B cell (primary cell): ENCODE data around the gene TRAF3. TPM values are rescaled to one million over a fixed set of nuclear protein-coding genes. Genes with fewer than 3 reads are reported as not detected.

Experiments used
- ATAC-seq: fragments of 200-7000 bp; cut with Tn5 transposase; one replicate; pipeline ENCODE4 v1.10.0; 2021; ENCODE audit warnings: low read depth, mild to moderate bottlenecking, moderate number of reproducible peaks, moderate library complexity
- CTCF ChIA-PET: fragments of 350-600 bp; sonication (Branson Sonifier 250); formaldehyde crosslinking; loops from one replicate; lab custom pipeline; 2021; ENCODE audit warnings: antibody characterized with exemption, inconsistent platforms; lab: Charles Lee
- POLR2A ChIA-PET: fragments of 350-600 bp; sonication (Branson Sonifier 250); formaldehyde crosslinking; loops from one replicate; lab custom pipeline; 2021; ENCODE audit warnings: antibody characterized with exemption; lab: Charles Lee
- DNase-seq: peaks from one replicate; pipeline ENCODE4 v3.0.0; 2013
- H2AFZ ChIP-seq: 2 replicates; pipeline ENCODE4 v1.6.1; 2012; ENCODE audit warnings: mild to moderate bottlenecking, low read depth, low read length; ENCODE audit not compliant: insufficient read depth, poor library complexity, severe bottlenecking
- H3K27ac ChIP-seq, 2 donors: 1 replicate in 1 of 2; 2 replicates in 1 of 2; pipeline ENCODE4 v1.5.1; 2012 to 2013; ENCODE audit warnings: low read length in 2 of 2, mild to moderate bottlenecking in 2 of 2, moderate library complexity in 1 of 2
- H3K27me3 ChIP-seq, 4 experiments: fragments of 200-600 bp in 1 of 4; sonication (generic) in 1 of 4; replicated peaks in 1 of 4; 1 replicate in 2 of 4; 2 replicates in 2 of 4; pipeline versions ENCODE4 v1.6.1 to v1.7.0; 2013 to 2016; ENCODE audit warnings: low read length in 3 of 4, mild to moderate bottlenecking in 2 of 4, mixed read lengths in 1 of 4, moderate library complexity in 1 of 4; ENCODE audit not compliant: insufficient read depth in 4 of 4, control insufficient read depth in 3 of 4; ENCODE audit errors: control extremely low read depth in 1 of 4
- H3K36me3 ChIP-seq, 2 experiments: replicated peaks in 1 of 2; 1 replicate in 1 of 2; 2 replicates in 1 of 2; pipeline versions ENCODE4 v1.6.1 to v1.7.1; 2013; ENCODE audit warnings: low read length in 1 of 2; ENCODE audit not compliant: insufficient read depth in 2 of 2, control insufficient read depth in 1 of 2; ENCODE audit errors: control extremely low read depth in 1 of 2, extremely low read depth in 1 of 2
- H3K4me1 ChIP-seq, 2 donors: fragments of 200-600 bp in 1 of 2; sonication (generic) in 1 of 2; 1 replicate in 1 of 2; 2 replicates in 1 of 2; pipeline versions ENCODE4 v1.5.1 to v1.6.1; 2013 to 2017; ENCODE audit warnings: low read length in 2 of 2; ENCODE audit not compliant: control insufficient read depth in 2 of 2, insufficient read depth in 2 of 2
- H3K4me2 ChIP-seq: replicated peaks from 2 replicates; pipeline ENCODE3; 2012; ENCODE audit warnings: mild to moderate bottlenecking, low read depth, low read length; ENCODE audit not compliant: poor library complexity, severe bottlenecking
- H3K4me3 ChIP-seq, 5 experiments: fragments of 200-600 bp in 1 of 5; sonication (generic) in 1 of 5; 1 replicate in 3 of 5; 2 replicates in 2 of 5; pipeline versions ENCODE4 v1.5.1 to v1.7.0; 2011 to 2016; ENCODE audit warnings: low read length in 4 of 5, mild to moderate bottlenecking in 4 of 5, low read depth in 2 of 5, control low read depth in 1 of 5, moderate library complexity in 1 of 5; ENCODE audit not compliant: insufficient read depth in 1 of 5; ENCODE audit errors: control extremely low read depth in 1 of 5, extremely low read depth in 1 of 5
- H3K79me2 ChIP-seq: fragments of 200-600 bp; sonication (generic); one replicate; pipeline ENCODE4 v1.6.0; 2016; ENCODE audit warnings: low read length; ENCODE audit not compliant: control insufficient read depth, insufficient read depth
- H3K9ac ChIP-seq: fragments of 200-600 bp; sonication (generic); 2 replicates; pipeline ENCODE4 v1.6.1; 2017; ENCODE audit warnings: mild to moderate bottlenecking, low read length, moderate library complexity
- H3K9me3 ChIP-seq, 3 donors: one replicate each; pipeline versions ENCODE4 v1.6.1 to v1.7.1; 2013; ENCODE audit warnings: low read length in 2 of 3; ENCODE audit not compliant: control insufficient read depth in 2 of 3, insufficient read depth in 1 of 3; ENCODE audit errors: control extremely low read depth in 1 of 3
- H4K20me1 ChIP-seq: 2 replicates; pipeline ENCODE4 v1.6.0; 2012; ENCODE audit warnings: mild to moderate bottlenecking, low read length; ENCODE audit not compliant: insufficient read depth, control insufficient read depth, poor library complexity, severe bottlenecking
- H3K27ac Mint-ChIP-seq: one replicate; pipeline ENCODE4 v1.8.0; 2021; ENCODE audit warnings: mixed read lengths
- H3K27me3 Mint-ChIP-seq: one replicate; pipeline ENCODE4 v1.8.0; 2021; ENCODE audit warnings: mixed read lengths
- H3K4me1 Mint-ChIP-seq: one replicate; pipeline ENCODE4 v1.8.0; 2021; ENCODE audit warnings: mixed read lengths
- H3K4me3 Mint-ChIP-seq: one replicate; pipeline ENCODE4 v1.8.0; 2021; ENCODE audit warnings: mixed read lengths
- H3K9me3 Mint-ChIP-seq: one replicate; pipeline ENCODE4 v1.8.0; 2022; ENCODE audit warnings: mixed read lengths; ENCODE audit not compliant: insufficient read depth
- EZH2 ChIP-seq: IDR thresholded peaks from 2 replicates; pipeline ENCODE4 v1.6.1; 2012; ENCODE audit warnings: borderline replicate concordance, low read depth, mild to moderate bottlenecking, moderate library complexity, low read length; ENCODE audit not compliant: insufficient read depth, poor library complexity, severe bottlenecking
- WGBS: methylation state at CpG from one replicate; pipeline ENCODE4 v1.1.5; 2013; ENCODE audit warnings: missing lambda C conversion rate; ENCODE audit not compliant: insufficient coverage; 5-methylcytosine and 5-hydroxymethylcytosine counted together
- intact Hi-C: fragments of 100-400 bp; cut with micrococcal nuclease; formaldehyde crosslinking; loops from one replicate; pipeline ENCODE4 v1.10.0; 2022
- polyA plus RNA-seq: library from polyadenylated mRNA; depleted of rRNA; stranded (reverse); fragments of >200 nt; gene quantifications from 2 replicates; pipeline ENCODE4 v1.2.3, GENCODE V29; 2012
- total RNA-seq, 2 donors: library from RNA; stranded (reverse); fragments of 120-200 nt in 1 of 2; gene quantifications; 1 replicate in 1 of 2; 2 replicates in 1 of 2; pipeline versions ENCODE4 v1.2.3 to v1.2.4, GENCODE V29; 2013 to 2022
- TF ChIP-seq, protein P1 (sequence below): fragments of 200-600 bp; IDR thresholded peaks from one replicate; pipeline ENCODE4 v1.8.0; 2022; ENCODE audit warnings: antibody characterized with exemption, mild to moderate bottlenecking

The TRAF3 gene
- total and polyA plus RNA-seq, 2 donors (not counting 1 experiment from before 2014, with no cell fraction given): 42.8 to 89.8 TPM

DNA sequence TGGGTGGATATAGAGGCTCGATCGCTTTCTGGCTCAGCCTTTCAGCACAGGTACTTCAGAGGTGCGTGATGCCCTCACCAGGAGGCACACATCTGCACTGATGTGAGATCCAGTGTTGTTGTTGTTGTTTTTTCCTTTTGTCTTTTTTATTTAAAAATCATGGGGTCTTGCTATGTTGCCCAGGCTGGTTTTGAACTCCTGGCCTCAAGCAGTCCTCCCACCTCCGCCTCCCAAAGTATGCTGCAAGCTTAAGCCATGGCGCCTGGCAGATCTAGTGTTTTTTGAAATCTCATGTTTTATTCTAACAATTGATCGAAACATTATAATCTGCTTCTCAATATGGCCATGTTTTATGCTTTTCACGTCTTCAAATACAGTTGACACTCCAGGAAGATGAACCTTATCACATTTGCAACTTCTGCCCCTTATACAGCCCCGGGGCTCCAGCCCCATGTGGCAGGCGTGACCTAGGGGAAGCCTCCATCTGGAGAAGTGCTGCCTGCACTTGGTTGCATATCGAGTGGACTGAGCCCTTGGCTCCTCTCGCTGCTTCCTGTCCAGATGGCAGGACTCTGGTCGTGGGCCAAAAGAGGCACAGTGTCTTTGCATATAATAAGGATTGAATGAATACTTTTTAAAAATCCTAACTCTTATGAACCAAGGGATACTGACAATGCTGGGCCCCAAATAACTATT, 71.7 kb downstream of the TRAF3 start:
- Histone ChIP-seq H2AFZ (no peak overlapping the region), H3K9me3 (no peaks in the 10 kb centered on the region), H3K4me3 (no peak overlapping the region), H4K20me1 (peaks cover 39% of the 10 kb centered on the region), H3K4me1 (peaks cover 8 to 12% of the 10 kb centered on the region in 2 donors), H3K36me3 (peaks cover 0 to 17% of the 10 kb centered on the region in 2 experiments), H3K79me2 (peaks cover 90% of the 10 kb centered on the region), H3K27me3 (no peaks in the 10 kb centered on the region), H3K9ac (peak overlapping the region; percentile 44), H3K4me2 (peak overlapping the region; percentile 62), H3K27ac (peak overlapping the region; percentile 39 to 76)
- WGBS: 86% methylated on average over 5 of the region's 12 CpGs
- ATAC-seq (no peak), DNase-seq (no peak)
- no peaks in the 10 kb centered on the region for H3K9me3 Mint-ChIP-seq
- no peaks in the 10 kb centered on the region for H3K27me3 Mint-ChIP-seq
- peak overlapping the region; percentile 6 for H3K27ac Mint-ChIP-seq
- intact Hi-C loops: no loop called here
- ChIA-PET CTCF (interaction anchor here (1.2 kb wide), 1 partner anchor 153 kb away, joined by 4 read pairs; no protein-coding TSS in a partner anchor), POLR2A (no interaction called here)
- H3K4me1 Mint-ChIP-seq: peaks cover 24% of the 10 kb centered on the region
- TF ChIP-seq, protein P1, sequence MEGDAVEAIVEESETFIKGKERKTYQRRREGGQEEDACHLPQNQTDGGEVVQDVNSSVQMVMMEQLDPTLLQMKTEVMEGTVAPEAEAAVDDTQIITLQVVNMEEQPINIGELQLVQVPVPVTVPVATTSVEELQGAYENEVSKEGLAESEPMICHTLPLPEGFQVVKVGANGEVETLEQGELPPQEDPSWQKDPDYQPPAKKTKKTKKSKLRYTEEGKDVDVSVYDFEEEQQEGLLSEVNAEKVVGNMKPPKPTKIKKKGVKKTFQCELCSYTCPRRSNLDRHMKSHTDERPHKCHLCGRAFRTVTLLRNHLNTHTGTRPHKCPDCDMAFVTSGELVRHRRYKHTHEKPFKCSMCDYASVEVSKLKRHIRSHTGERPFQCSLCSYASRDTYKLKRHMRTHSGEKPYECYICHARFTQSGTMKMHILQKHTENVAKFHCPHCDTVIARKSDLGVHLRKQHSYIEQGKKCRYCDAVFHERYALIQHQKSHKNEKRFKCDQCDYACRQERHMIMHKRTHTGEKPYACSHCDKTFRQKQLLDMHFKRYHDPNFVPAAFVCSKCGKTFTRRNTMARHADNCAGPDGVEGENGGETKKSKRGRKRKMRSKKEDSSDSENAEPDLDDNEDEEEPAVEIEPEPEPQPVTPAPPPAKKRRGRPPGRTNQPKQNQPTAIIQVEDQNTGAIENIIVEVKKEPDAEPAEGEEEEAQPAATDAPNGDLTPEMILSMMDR: no peak
- no peak for TF ChIP-seq EZH2
- no peak overlapping the region for H3K4me3 Mint-ChIP-seq
